K562 (cell line): Measurements from ENCODE around the gene DPAGT1. TPM values are rescaled to one million over a fixed set of nuclear protein-coding genes. Genes with fewer than 3 reads are reported as not detected.

Experiments
- CC2D1A ChIP-seq: fragments of 450-650 bp; IDR thresholded peaks from 2 replicates; pipeline ENCODE4 v1.6.1; 2017; ENCODE audit warnings: mild to moderate bottlenecking
- CHAMP1 ChIP-seq: fragments of 450-650 bp; IDR thresholded peaks from 2 replicates; pipeline ENCODE4 v1.6.1; 2016; ENCODE audit warnings: mild to moderate bottlenecking
- ETS2 ChIP-seq: IDR thresholded peaks from 2 replicates; pipeline ENCODE4 v1.6.1; 2016; ENCODE audit warnings: borderline replicate concordance, missing genetic modification characterization, mild to moderate bottlenecking, moderate library complexity, missing compliant biosample characterization; ENCODE audit not compliant: poor library complexity, severe bottlenecking
- HMGN3 ChIP-seq: IDR thresholded peaks from 2 replicates; pipeline ENCODE4 v1.6.1; 2011; ENCODE audit warnings: borderline replicate concordance, low read depth, mild to moderate bottlenecking, mixed read lengths, low read length; ENCODE audit not compliant: insufficient read length; ENCODE audit errors: extremely low read depth
- KDM5B ChIP-seq: fragments of 200-600 bp; sonication (generic); IDR thresholded peaks from 2 replicates; pipeline ENCODE4 v1.6.1; 2012; ENCODE audit warnings: low read depth, mild to moderate bottlenecking, moderate library complexity, low read length, control low read depth, inconsistent platforms; ENCODE audit not compliant: insufficient replicate concordance
- NFIX ChIP-seq: fragments of 250-450 bp; sonication (Bioruptor Pico); IDR thresholded peaks from 2 replicates; pipeline ENCODE4 v1.4.0; 2020; ENCODE audit warnings: low read depth, mild to moderate bottlenecking, moderate library complexity
- PREB ChIP-seq: sonication (generic); formaldehyde crosslinking; IDR thresholded peaks from 2 replicates; pipeline ENCODE4 v1.8.1; 2023; ENCODE audit warnings: mild to moderate bottlenecking, missing genetic modification reagents
- SAP30 ChIP-seq: fragments of 200-600 bp; sonication (generic); IDR thresholded peaks from 2 replicates; pipeline ENCODE4 v1.6.1; 2012; ENCODE audit warnings: borderline replicate concordance, low read depth, mild to moderate bottlenecking, moderate library complexity, low read length, control low read depth, inconsistent platforms; ENCODE audit not compliant: insufficient read depth, poor library complexity, severe bottlenecking
- SREBF1 ChIP-seq: fragments of 150-350 bp; IDR thresholded peaks from 2 replicates; pipeline ENCODE4 v1.6.1; 2014; ENCODE audit warnings: antibody characterized with exemption, low read depth, low read length, borderline replicate concordance
- TBP ChIP-seq: optimal IDR thresholded peaks from 2 replicates; pipeline ENCODE3; 2011; ENCODE audit warnings: low read depth, low read length, improper control_type of control experiment
- TCF7 ChIP-seq: sonication (generic); IDR thresholded peaks from 2 replicates; pipeline ENCODE4 v1.6.1; 2016; ENCODE audit warnings: antibody characterized with exemption, borderline replicate concordance
- TGIF2 ChIP-seq: sonication (generic); formaldehyde crosslinking; IDR thresholded peaks from 2 replicates; pipeline ENCODE4 v1.8.1; 2022; ENCODE audit warnings: mild to moderate bottlenecking, missing genetic modification reagents, moderate library complexity
- XRCC3 ChIP-seq: fragments of 450-650 bp; IDR thresholded peaks from 2 replicates; pipeline ENCODE4 v1.6.1; 2017; ENCODE audit warnings: mild to moderate bottlenecking, moderate library complexity
- ZNF239 ChIP-seq: fragments of 250-450 bp; sonication (Bioruptor Pico); IDR thresholded peaks from 2 replicates; pipeline ENCODE4 v1.4.0; 2020; ENCODE audit warnings: mild to moderate bottlenecking
- ZNF316 ChIP-seq: fragments of 450-650 bp; IDR thresholded peaks from 2 replicates; pipeline ENCODE4 v1.6.1; 2016
- ZNF398 ChIP-seq: fragments of 250-450 bp; sonication (Bioruptor Pico); IDR thresholded peaks from 2 replicates; pipeline ENCODE4 v1.8.0; 2021; ENCODE audit warnings: moderate library complexity, mild to moderate bottlenecking, inconsistent platforms
- ZNF589 ChIP-seq: fragments of 200-800 bp; sonication (Bioruptor generic); IDR thresholded peaks from 2 replicates; pipeline ENCODE4 v1.6.1; 2016; ENCODE audit warnings: low read depth, missing genetic modification characterization, missing compliant biosample characterization
- polyA plus RNA-seq, 8 experiments: library from polyadenylated mRNA; depleted of rRNA in 4 of 8; stranded (reverse) in 5 of 8; unstranded in 3 of 8; fragments of >200 nt; fragmentation: Nextera tagmentation in 2 of 8; fragmentation: Illumina TruSeq in 1 of 8; extraction: Ambion mirVana in 2 of 8; extraction: Trizol in 1 of 8; gene quantifications; 2 replicates each; pipeline versions ENCODE4 v1.2.1 to v1.2.3, GENCODE V29; 2011 to 2014; ENCODE audit warnings: inconsistent platforms in 1 of 8, missing spikeins in 1 of 8
- total RNA-seq, 7 experiments: library from RNA; depleted of rRNA in 6 of 7; stranded (reverse); fragments of >200 nt in 6 of 7; fragmentation: Illumina TruSeq in 2 of 7; extraction: Trizol in 2 of 7; gene quantifications; 2 replicates each; pipeline versions ENCODE4 v1.2.1 to v1.2.3, GENCODE V29; 2011 to 2021; ENCODE audit warnings: low replicate concordance in 1 of 7

Gene DPAGT1
- total and polyA plus RNA-seq, 9 of the 15 experiments (the other 6 are each of a cell fraction or from before 2014, with no cell fraction given): 29.9 to 135 (median 85.0) TPM

- TF ChIP-seq CHAMP1 (peak; percentile 62), ZNF589 (CRISPR knock-in tag) (peak; percentile 96), NFIX (0 out of 2 replicates have a peak, but pooled peaks have one; percentile 8), TGIF2 (CRISPR knock-in tag) (no peak), XRCC3 (no peak), ZNF398 (CRISPR knock-in tag) (no peak), KDM5B (peak; percentile 80), CC2D1A (peak; percentile 96), SAP30 (peak; percentile 40), PREB (CRISPR knock-in tag) (no peak), TBP (no peak), ZNF239 (CRISPR knock-in tag) (no peak), ETS2 (tag) (no peak), ZNF316 (peak; percentile 89), SREBF1 (no peak), HMGN3 (peak; percentile 100), TCF7 (0 out of 2 replicates have a peak, but pooled peaks have one; percentile 61)
Observed at GRCh38 chr11:119087747-119088241, 13.9 kb downstream of the DPAGT1 start (continued).
